ENCODE data around the gene CLPX. TPM values are rescaled to one million over a fixed set of nuclear protein-coding genes. Genes with fewer than 3 reads are reported as not detected.
"Not testable (repeated sequence)": the region's sequence is repeated elsewhere in the genome, so short reads cannot be mapped to it uniquely, and the experiment has no call there.

Gene CLPX
- total RNA-seq, 1 experiment from 2014 or later: 44.1 TPM

DNA sequence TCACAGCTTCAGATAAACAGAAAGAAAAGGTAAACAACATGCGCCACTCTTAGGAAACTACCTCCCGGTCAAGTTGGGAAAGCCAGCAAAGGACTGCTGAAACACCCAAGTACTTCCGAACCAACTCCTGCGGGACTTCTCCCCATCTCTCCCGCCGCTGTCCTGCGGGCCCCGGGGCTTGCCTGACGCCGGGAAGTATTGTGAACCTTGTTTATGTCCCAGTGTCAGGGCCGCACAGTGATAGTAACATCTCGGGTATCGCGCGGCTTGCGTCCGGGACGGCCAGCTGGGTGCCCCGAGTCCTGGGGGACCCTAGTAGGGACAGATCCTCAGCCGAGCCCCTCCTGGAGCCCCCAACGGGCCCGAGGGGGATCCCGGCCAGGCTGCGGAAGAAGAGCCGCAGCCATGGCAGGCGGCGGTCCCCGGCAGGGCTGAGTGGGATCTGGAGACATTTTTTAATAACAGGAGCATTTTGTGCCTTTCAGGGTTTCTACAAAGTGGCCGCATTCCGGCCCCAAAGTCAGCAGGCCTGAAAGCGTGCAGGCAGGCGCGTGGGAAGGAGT, 756 bp downstream of the CLPX start:
- H3K4me2 ChIP-seq: peak overlapping the region; percentile 93
- H3K27ac ChIP-seq: peak overlapping the region; percentile 69
- TSS peak; percentile 41 for BruUV-seq (replicated peaks)
- no peak for TF ChIP-seq EZH2 (IDR thresholded peaks at IDR 0.05; ENCODE audit: low read depth)
- TF ChIP-seq, protein P1, sequence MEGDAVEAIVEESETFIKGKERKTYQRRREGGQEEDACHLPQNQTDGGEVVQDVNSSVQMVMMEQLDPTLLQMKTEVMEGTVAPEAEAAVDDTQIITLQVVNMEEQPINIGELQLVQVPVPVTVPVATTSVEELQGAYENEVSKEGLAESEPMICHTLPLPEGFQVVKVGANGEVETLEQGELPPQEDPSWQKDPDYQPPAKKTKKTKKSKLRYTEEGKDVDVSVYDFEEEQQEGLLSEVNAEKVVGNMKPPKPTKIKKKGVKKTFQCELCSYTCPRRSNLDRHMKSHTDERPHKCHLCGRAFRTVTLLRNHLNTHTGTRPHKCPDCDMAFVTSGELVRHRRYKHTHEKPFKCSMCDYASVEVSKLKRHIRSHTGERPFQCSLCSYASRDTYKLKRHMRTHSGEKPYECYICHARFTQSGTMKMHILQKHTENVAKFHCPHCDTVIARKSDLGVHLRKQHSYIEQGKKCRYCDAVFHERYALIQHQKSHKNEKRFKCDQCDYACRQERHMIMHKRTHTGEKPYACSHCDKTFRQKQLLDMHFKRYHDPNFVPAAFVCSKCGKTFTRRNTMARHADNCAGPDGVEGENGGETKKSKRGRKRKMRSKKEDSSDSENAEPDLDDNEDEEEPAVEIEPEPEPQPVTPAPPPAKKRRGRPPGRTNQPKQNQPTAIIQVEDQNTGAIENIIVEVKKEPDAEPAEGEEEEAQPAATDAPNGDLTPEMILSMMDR (conservative IDR thresholded peaks at IDR 0.05): no peak
- H2AFZ ChIP-seq: peak overlapping the region; percentile 95
- DNase-seq: peak; percentile 38 to 58
- peak overlapping the region; percentile 96 for H3K4me3 ChIP-seq
- H4K20me1 ChIP-seq (ENCODE audit: insufficient read depth): peaks cover 8% of the 10 kb centered on the region; the same call in 1 of the 2 replicates
- POLR2A ChIA-PET (ENCODE audit: unreplicated experiment): interaction anchor here (0.7 to 0.9 kb wide), 2 partner anchors 120 to 128 kb away, joined by 8 to 11 read pairs; partner anchors contain the start of gene RNU5B-1
- no peaks in the 10 kb centered on the region for H3K9me2 ChIP-seq (ENCODE audit: insufficient read depth)
- H3K36me3 ChIP-seq (ENCODE audit: low read depth): peaks cover 3% of the 10 kb centered on the region; the same call in 1 of the 2 replicates
- H3K79me2 ChIP-seq (ENCODE audit: low read depth): peaks cover 42% of the 10 kb centered on the region
- H3F3A ChIP-seq (ENCODE audit: insufficient read depth, low read depth): peaks cover 5% of the 10 kb centered on the region; the same call in 1 of the 2 replicates
- no peaks in the 10 kb centered on the region for H3K9me3 ChIP-seq (ENCODE audit: insufficient read depth, low read depth)
- H3K27me3 ChIP-seq (ENCODE audit: insufficient read depth, low read depth): no peaks in the 10 kb centered on the region
- H3K4me1 ChIP-seq (replicated peaks; ENCODE audit: insufficient read depth): no peaks in the 10 kb centered on the region
- intact Hi-C loops (cut with micrococcal nuclease; ENCODE audit: unreplicated experiment): loop anchor here (2.0 to 10.0 kb wide), 2 partner anchors 120 to 130 kb away; partner anchors contain the start of gene RNU5B-1
- CTCF ChIA-PET: no interaction called here

DNA sequence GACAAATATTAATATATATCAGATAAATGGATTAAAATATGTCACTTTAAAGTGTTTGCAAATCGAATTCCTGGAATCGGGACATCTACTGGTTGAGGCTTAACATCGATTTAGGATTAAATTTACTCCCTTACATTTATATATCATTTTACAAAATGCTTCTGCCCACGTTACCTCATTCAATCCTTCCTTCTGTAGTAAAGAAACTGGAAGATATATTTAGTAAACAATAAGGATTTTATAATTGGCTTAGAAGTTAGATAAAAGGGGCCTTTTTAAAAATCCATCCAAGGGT, 1.3 kb downstream of the CLPX start:
- Histone ChIP-seq H3K4me1 (replicated peaks; ENCODE audit: insufficient read depth) (no peaks in the 10 kb centered on the region), H3K27me3 (ENCODE audit: insufficient read depth, low read depth) (no peaks in the 10 kb centered on the region), H3K27ac (peak overlapping the region; percentile 69; the same call in 1 of the 2 replicates), H3K4me2 (peak overlapping the region; percentile 93), H3K9me2 (ENCODE audit: insufficient read depth) (no peaks in the 10 kb centered on the region), H3F3A (ENCODE audit: insufficient read depth, low read depth) (peaks cover 5% of the 10 kb centered on the region; the same call in 1 of the 2 replicates), H2AFZ (peak overlapping the region; percentile 95; the same call in 1 of the 2 replicates), H4K20me1 (ENCODE audit: insufficient read depth) (peaks cover 10% of the 10 kb centered on the region; the same call in 1 of the 2 replicates), H3K4me3 (peak overlapping the region; percentile 96), H3K9me3 (ENCODE audit: insufficient read depth, low read depth) (no peaks in the 10 kb centered on the region), H3K79me2 (ENCODE audit: low read depth) (peaks cover 45% of the 10 kb centered on the region), H3K36me3 (ENCODE audit: low read depth) (peaks cover 6% of the 10 kb centered on the region; the same call in 1 of the 2 replicates)
- intact Hi-C loops (cut with micrococcal nuclease; ENCODE audit: unreplicated experiment): loop anchor here (2.0 to 10.0 kb wide), 2 partner anchors 121 to 129 kb away; partner anchors contain the start of gene RNU5B-1
- BruUV-seq (replicated peaks): no TSS peak
- POLR2A ChIA-PET (ENCODE audit: unreplicated experiment): interaction anchor here (0.9 kb wide), 1 partner anchor 121 kb away, joined by 8 read pairs; the partner anchor contains the start of gene RNU5B-1
- TF ChIP-seq, protein P1 (conservative IDR thresholded peaks at IDR 0.05): no peak
- CTCF ChIA-PET: no interaction called here
- no peak for DNase-seq

DNA sequence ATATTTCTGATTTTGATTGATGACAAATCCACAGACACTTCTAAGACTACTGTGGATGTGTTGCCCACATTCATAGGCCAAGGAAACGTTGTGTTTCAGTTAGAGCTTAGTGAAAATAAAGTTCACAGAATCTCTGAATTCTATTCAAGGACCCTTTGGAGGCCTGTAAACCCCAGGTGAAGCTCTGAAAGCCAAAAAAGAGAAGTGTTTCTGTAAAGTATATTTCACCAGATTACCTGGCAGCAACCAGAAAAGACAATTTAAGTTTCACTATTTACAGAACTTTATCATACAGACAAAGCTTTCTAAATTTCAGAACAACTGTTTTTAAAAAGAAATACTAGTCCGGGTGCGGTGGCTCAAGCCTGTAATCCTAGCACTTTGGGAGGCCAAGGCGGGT, 2.6 kb downstream of the CLPX start:
- TF ChIP-seq, protein P1 (conservative IDR thresholded peaks at IDR 0.05): no peak
- no peak for TF ChIP-seq EZH2 (IDR thresholded peaks at IDR 0.05; ENCODE audit: low read depth)
- POLR2A ChIA-PET (ENCODE audit: unreplicated experiment): no interaction called here
- Histone ChIP-seq H3K27me3 (ENCODE audit: insufficient read depth, low read depth) (no peaks in the 10 kb centered on the region), H3K9me3 (ENCODE audit: insufficient read depth, low read depth) (no peaks in the 10 kb centered on the region), H3K9me2 (ENCODE audit: insufficient read depth) (no peaks in the 10 kb centered on the region), H3K4me2 (peak overlapping the region; percentile 26; the same call in 1 of the 2 replicates), H3K4me1 (replicated peaks; ENCODE audit: insufficient read depth) (no peaks in the 10 kb centered on the region), H4K20me1 (ENCODE audit: insufficient read depth) (peaks cover 10% of the 10 kb centered on the region; the same call in 1 of the 2 replicates), H3K4me3 (no peak overlapping the region), H3F3A (ENCODE audit: insufficient read depth, low read depth) (peaks cover 5% of the 10 kb centered on the region; the same call in 1 of the 2 replicates), H3K79me2 (ENCODE audit: low read depth) (peaks cover 45% of the 10 kb centered on the region), H3K36me3 (ENCODE audit: low read depth) (peaks cover 6% of the 10 kb centered on the region; the same call in 1 of the 2 replicates), H3K27ac (no peak overlapping the region), H2AFZ (no peak overlapping the region)
- DNase-seq: no peak
- CTCF ChIA-PET: interaction anchor here (0.5 to 0.7 kb wide), 2 partner anchors 82 to 130 kb away, joined by 3 to 5 read pairs; no protein-coding TSS in a partner anchor
- intact Hi-C loops (cut with micrococcal nuclease; ENCODE audit: unreplicated experiment): loop anchor here (10.0 kb wide), 1 partner anchor 128 kb away; no protein-coding TSS in a partner anchor
- no TSS peak for BruUV-seq (replicated peaks)

DNA sequence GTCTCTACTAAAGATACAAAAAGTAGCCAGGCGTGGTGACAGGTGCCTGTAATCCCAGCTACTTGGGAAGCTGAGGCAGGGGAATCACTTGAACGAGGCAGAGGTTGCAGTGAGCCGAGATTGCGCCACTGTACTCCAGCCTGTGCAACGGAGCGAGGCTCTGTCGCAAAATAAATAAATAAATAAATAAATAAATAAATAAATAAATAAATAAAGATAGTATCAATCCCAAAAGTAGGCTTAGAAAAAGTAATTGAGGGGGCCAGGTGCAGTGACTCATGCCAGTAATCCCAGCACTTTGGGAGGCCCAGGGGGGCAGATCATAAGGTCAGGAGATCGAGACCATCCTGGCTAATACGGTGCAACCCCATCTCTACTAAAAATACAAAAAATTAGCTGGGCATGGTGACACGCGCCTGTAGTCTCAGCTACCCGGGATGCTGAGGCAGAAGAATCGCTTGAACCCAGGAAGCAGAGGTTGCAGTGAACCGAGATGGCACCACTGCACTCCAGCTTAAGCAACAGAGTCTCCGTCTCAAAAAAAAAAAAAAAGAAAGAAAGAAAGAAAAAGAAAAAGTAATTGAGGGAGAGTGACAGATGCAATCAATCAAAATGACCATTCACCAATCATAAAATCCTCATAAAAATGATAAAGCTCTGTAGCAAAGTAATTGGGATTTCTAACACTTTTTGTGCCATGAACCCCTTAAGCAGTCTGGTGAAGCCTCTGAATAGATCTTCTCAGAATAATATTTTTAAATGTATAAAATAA, 3.4 kb downstream of the CLPX start:
- peaks cover 45% of the 10 kb centered on the region for H3K79me2 ChIP-seq (ENCODE audit: low read depth)
- H3K9me3 ChIP-seq (ENCODE audit: insufficient read depth, low read depth); H2AFZ ChIP-seq; H3F3A ChIP-seq (ENCODE audit: insufficient read depth, low read depth); H3K27me3 ChIP-seq (ENCODE audit: insufficient read depth, low read depth); H3K4me3 ChIP-seq; H3K9me2 ChIP-seq (ENCODE audit: insufficient read depth); DNase-seq; POLR2A ChIA-PET (ENCODE audit: unreplicated experiment); H3K36me3 ChIP-seq (ENCODE audit: low read depth); H4K20me1 ChIP-seq (ENCODE audit: insufficient read depth); BruUV-seq (replicated peaks); H3K4me2 ChIP-seq; H3K27ac ChIP-seq; H3K4me1 ChIP-seq (replicated peaks; ENCODE audit: insufficient read depth): not testable (repeated sequence)
- intact Hi-C loops (cut with micrococcal nuclease; ENCODE audit: unreplicated experiment): loop anchor here (10.0 kb wide), 1 partner anchor 127 kb away; no protein-coding TSS in a partner anchor
- CTCF ChIA-PET: interaction anchor here (0.5 kb wide), 1 partner anchor 130 kb away, joined by 3 read pairs; no protein-coding TSS in a partner anchor
